Heart right ventricle (tissue), 16 donors: ENCODE data around the gene TMEM270. TPM values are rescaled to one million over a fixed set of nuclear protein-coding genes. Genes with fewer than 3 reads are reported as not detected.
A peak's percentile ranks its signal among the peaks of the same experiment; 100 is the strongest.
"Not testable (repeated sequence)": the region's sequence is repeated elsewhere in the genome, so short reads cannot be mapped to it uniquely, and the experiment has no call there.

Experiments
- ATAC-seq, 8 donors: fragments of 200-7000 bp; cut with Tn5 transposase; one replicate each; pipeline ENCODE4 v1.9.1; 2020; ENCODE audit warnings: mild to moderate bottlenecking in 8 of 8, moderate library complexity in 8 of 8, moderate number of reproducible peaks in 1 of 8
- DNase-seq, 2 donors: peaks; one replicate each; pipeline ENCODE4 v3.0.0-alpha.2; 2020
- H3K27ac ChIP-seq, 10 donors: fragments of 200-600 bp; sonication (generic) in 2 of 10; one replicate each; pipeline versions ENCODE4 v1.5.0 to v1.8.0; 2020 to 2022; ENCODE audit warnings: mild to moderate bottlenecking in 3 of 10
- H3K27me3 ChIP-seq, 7 donors: fragments of 200-600 bp; one replicate each; pipeline ENCODE4 v1.8.0; 2021 to 2022; ENCODE audit warnings: mild to moderate bottlenecking in 2 of 7
- H3K36me3 ChIP-seq, 9 donors: fragments of 200-600 bp; sonication (generic) in 1 of 9; one replicate each; pipeline versions ENCODE4 v1.5.0 to v1.8.0; 2020 to 2022; ENCODE audit warnings: mild to moderate bottlenecking in 2 of 9
- H3K4me1 ChIP-seq, 9 donors: fragments of 200-600 bp; sonication (generic) in 1 of 9; one replicate each; pipeline versions ENCODE4 v1.5.0 to v1.8.0; 2020 to 2022; ENCODE audit warnings: mild to moderate bottlenecking in 4 of 9
- H3K4me3 ChIP-seq, 10 donors: fragments of 200-600 bp; sonication (generic) in 2 of 10; one replicate each; pipeline versions ENCODE4 v1.5.0 to v1.8.0; 2020 to 2022; ENCODE audit warnings: mild to moderate bottlenecking in 7 of 10, moderate library complexity in 2 of 10
- H3K9me3 ChIP-seq, 11 donors: fragments of 200-600 bp in 10 of 11; sonication (generic) in 2 of 11; one replicate each; pipeline versions ENCODE4 v1.5.0 to v1.8.0; 2013 to 2022; ENCODE audit warnings: mild to moderate bottlenecking in 2 of 11, control low read depth in 1 of 11, moderate library complexity in 1 of 11
- WGBS, 2 donors: extraction: QIAGEN DNeasy Blood & Tissue Kit; methylation state at CpG; one replicate each; pipeline ENCODE4 v1.1.7; 2013; ENCODE audit warnings: inconsistent platforms in 1 of 2; 5-methylcytosine and 5-hydroxymethylcytosine counted together
- intact Hi-C, 10 donors: fragments of 100-400 bp; cut with DNase I; formaldehyde crosslinking; loops; one replicate each; pipeline versions ENCODE4 v1.11.1 to v1.14.2; 2022
- polyA plus RNA-seq, 2 donors: library from polyadenylated mRNA; stranded (reverse); fragments of 200-250 nt; gene quantifications; one replicate each; pipeline ENCODE4 v1.2.3, GENCODE V29; 2013
- total RNA-seq, 10 donors: library from RNA; stranded (reverse); fragmentation: NEBNext Ultra II Directional in 3 of 10; extraction: Animal tissue kit (Norgen Biotek cat#: 25700) in 3 of 10; gene quantifications; one replicate each; pipeline versions ENCODE4 v1.2.1 to v1.2.4, GENCODE V29; 2021 to 2023
- TF ChIP-seq, protein P1 (sequence below), 9 donors: fragments of 200-600 bp; sonication (generic) in 2 of 9; IDR thresholded peaks; one replicate each; pipeline versions ENCODE4 v1.5.0 to v1.8.0; 2021 to 2022; ENCODE audit warnings: antibody characterized with exemption in 9 of 9, mild to moderate bottlenecking in 5 of 9, moderate library complexity in 1 of 9
- donor health status: Arrhythmogenic right ventricular cardiomyopathy.
- donor health status: ischemic (EF 13 %, LVEDD 7.1; RV severe dilation, severe dysfunction).
- donor health status: healthy with polysubstance abuse.
- donor health status: DM: no; HTN: yes; CAD: no.
- donor health status: DM: no; HTN: no; CAD: no.
- donor health status: ischemic (EF 25% LVEDD 6.9; RV normal size, moderate dysfunction).
- donor health status: ischemic (EF 25% LVEDD 5.7; RV mildly dilated, moderate dysfunction).
- donor health status: healthy.
- donor health status: DM: yes; HTN: yes; CAD: no.
- donor health status: Ischemic cardiomyopathy.
- donor health status: ischemic (EF 35%, LVEDD 5.7; RV mildly dilated, moderate dysfunction).
- donor health status: nonischemic (EF 11% LVEDD 7.7; RV severe dilation, severe dysfunction).
- donor health status: DM: yes; HTN: yes; CAD: no.
- donor health status: PGD.
- donor health status: ischemic (EF 29% LVEDD 5.4; RV normal size, mild dysfunction).
- donor health status: nonischemic (EF 23%, LVEDD 6.1; RV moderate dilation, normal function).

Gene TMEM270
- total and polyA plus RNA-seq, 12 donors, result not detected

DNA sequence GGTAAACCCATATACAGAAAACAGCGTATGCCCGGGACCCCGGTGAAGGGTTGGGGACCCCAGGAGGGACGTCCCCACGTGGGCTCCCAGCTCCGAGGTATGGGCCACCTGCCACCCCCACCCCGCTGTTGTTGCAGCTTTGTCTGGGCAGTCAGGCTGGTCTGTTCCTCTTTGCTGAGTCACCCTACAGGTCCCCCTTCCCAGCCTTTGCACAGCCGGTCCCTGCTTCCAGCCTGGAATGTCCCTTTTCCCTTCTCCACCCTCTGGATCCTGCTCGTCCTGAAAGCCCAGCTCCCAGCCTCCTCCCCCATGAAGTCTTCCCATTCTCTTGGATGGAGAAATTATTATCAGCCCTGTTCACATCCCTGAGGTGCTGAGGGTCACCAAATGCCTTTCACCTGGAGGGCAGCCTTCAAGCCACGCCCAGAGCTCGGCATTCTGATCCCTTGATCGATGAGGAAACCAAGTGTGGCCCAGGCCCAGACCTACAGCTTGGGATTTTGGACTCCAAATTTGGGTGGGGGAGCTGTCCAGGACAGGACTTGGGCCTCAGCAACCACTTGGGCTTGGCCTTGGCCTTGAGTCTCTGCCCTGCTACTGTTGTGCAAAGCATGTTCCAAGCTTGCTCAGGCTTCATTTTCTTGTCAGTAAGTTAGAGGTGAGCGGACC is 27.6 kb upstream of the TMEM270 start:
- H3K9me3 ChIP-seq, result no peaks in the 10 kb centered on the region
- 71 to 75% methylated on average over 13 of the region's 13 CpGs for WGBS, 2 donors
- H3K4me1 ChIP-seq, result peaks cover 0 to 20% (median under 1%) of the 10 kb centered on the region in 9 donors
- TF ChIP-seq, protein P1, sequence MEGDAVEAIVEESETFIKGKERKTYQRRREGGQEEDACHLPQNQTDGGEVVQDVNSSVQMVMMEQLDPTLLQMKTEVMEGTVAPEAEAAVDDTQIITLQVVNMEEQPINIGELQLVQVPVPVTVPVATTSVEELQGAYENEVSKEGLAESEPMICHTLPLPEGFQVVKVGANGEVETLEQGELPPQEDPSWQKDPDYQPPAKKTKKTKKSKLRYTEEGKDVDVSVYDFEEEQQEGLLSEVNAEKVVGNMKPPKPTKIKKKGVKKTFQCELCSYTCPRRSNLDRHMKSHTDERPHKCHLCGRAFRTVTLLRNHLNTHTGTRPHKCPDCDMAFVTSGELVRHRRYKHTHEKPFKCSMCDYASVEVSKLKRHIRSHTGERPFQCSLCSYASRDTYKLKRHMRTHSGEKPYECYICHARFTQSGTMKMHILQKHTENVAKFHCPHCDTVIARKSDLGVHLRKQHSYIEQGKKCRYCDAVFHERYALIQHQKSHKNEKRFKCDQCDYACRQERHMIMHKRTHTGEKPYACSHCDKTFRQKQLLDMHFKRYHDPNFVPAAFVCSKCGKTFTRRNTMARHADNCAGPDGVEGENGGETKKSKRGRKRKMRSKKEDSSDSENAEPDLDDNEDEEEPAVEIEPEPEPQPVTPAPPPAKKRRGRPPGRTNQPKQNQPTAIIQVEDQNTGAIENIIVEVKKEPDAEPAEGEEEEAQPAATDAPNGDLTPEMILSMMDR (IDR thresholded peaks at IDR 0.05), result no peak
- ATAC-seq (no peak), DNase-seq (no peak)
- H3K4me3 ChIP-seq, result no peak overlapping the region
- no peaks in the 10 kb centered on the region for H3K36me3 ChIP-seq
- no peak overlapping the region for H3K27ac ChIP-seq
- peaks cover 0 to 26% (median 7%) of the 10 kb centered on the region in 7 donors for H3K27me3 ChIP-seq
- intact Hi-C loops, result no loop called here

DNA sequence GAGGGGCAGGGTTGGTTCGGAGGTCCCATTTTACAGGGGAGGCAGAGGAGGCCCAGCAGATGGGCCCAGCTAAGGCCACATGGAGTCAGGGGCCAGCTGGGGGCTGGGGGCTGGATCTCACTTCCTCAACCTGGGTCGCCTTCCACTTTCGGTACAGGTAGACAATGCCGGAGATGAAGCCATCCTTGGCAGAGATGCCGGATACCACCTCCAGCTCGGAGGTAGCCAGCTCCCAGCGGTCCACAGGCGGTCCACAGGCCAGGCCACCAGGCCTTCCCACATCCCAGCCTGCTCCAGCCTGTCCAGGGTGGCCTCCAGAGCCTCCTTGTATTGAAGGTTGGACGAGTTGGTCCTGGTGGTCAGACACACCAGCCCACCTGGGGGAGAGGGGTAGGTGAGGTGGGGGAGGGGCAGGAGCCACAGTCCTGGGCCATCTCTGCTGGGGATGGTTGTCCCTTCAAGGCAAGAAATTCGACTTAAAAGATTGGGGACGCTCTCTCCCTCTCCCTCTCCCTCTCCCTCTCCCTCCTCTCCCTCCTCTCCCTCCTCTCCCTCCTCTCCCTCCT is 26.2 kb upstream of the TMEM270 start:
- no peak for DNase-seq

GRCh38 chr7:73837167-73837566 is 23.8 kb upstream of the TMEM270 start:
- H3K36me3 ChIP-seq, H3K27me3 ChIP-seq, ATAC-seq, H3K4me3 ChIP-seq, H3K27ac ChIP-seq, intact Hi-C loops, H3K9me3 ChIP-seq, DNase-seq: not testable (repeated sequence)
- peaks cover 0 to 15% (median 7%) of the 10 kb centered on the region in 9 donors for H3K4me1 ChIP-seq

More for the DNA sequence above, 26.2 kb upstream of the TMEM270 start:
- H3K9me3 ChIP-seq, result no peaks in the 10 kb centered on the region
- peak in 1 of 8 donors; percentile 23 for ATAC-seq
- H3K4me3 ChIP-seq, result no peak overlapping the region
- intact Hi-C loops, result no loop called here
- H3K27me3 ChIP-seq, result peaks cover 0 to 26% (median 3%) of the 10 kb centered on the region in 7 donors
- H3K4me1 ChIP-seq, result peaks cover 0 to 14% (median 0%) of the 10 kb centered on the region in 9 donors
- no peak overlapping the region for H3K27ac ChIP-seq
- TF ChIP-seq, protein P1 (IDR thresholded peaks at IDR 0.05), result no peak
- 81 to 88% methylated on average over 11 of the region's 11 CpGs for WGBS, 2 donors
- H3K36me3 ChIP-seq, result no peaks in the 10 kb centered on the region

- TF ChIP-seq, protein P1 (IDR thresholded peaks at IDR 0.05), result no peak
- intact Hi-C loops, result no loop called here
- no peak for DNase-seq
- no peaks in the 10 kb centered on the region for H3K36me3 ChIP-seq
- H3K27ac ChIP-seq, result no peak overlapping the region
- no peak overlapping the region for H3K4me3 ChIP-seq
- H3K27me3 ChIP-seq, result peaks cover 0 to 6% (median 0%) of the 10 kb centered on the region in 7 donors
- WGBS, 2 donors, result 66% methylated on average over 6 of the region's 6 CpGs
- peaks cover 0 to 16% (median 14%) of the 10 kb centered on the region in 9 donors for H3K4me1 ChIP-seq
- ATAC-seq, result no peak
- no peaks in the 10 kb centered on the region for H3K9me3 ChIP-seq
These were observed 22.3 kb upstream of the TMEM270 start for GRCh38 chr7:73838642-73839041.

DNA sequence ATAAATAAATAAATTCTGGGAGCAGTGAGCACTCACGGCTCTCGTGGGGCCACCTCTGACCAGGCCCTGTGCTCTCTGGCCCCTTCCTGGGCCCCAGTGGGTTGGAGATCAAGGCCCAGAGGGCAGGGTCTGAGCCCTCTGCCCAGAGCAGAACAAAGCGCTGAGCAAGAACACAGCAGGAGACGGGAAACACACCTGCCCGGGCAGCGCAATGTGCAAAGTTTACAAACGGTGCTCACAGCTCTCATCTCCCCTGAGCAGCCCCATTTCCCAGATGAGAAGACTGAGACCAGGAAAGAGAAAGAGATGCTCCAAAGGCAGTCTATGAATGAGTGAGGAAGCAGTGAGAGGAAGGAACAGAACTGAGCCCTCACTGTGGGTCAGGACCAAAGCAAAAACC is 21.7 kb upstream of the TMEM270 start:
- Histone ChIP-seq H3K4me3 (no peak overlapping the region), H3K9me3 (no peaks in the 10 kb centered on the region), H3K27me3 (peaks cover 0 to 6% (median 0%) of the 10 kb centered on the region in 7 donors), H3K4me1 (peaks cover 0 to 21% (median 14%) of the 10 kb centered on the region in 9 donors), H3K27ac (no peak overlapping the region), H3K36me3 (no peaks in the 10 kb centered on the region)
- intact Hi-C loops, result no loop called here
- no peak for DNase-seq
- 88 to 91% methylated on average over 7 of the region's 7 CpGs for WGBS, 2 donors
- no peak for ATAC-seq
- TF ChIP-seq, protein P1 (IDR thresholded peaks at IDR 0.05), result no peak
